Endothelial cell of umbilical vein (primary cell): ENCODE results near the gene AOC2. TPM values are rescaled to one million over a fixed set of nuclear protein-coding genes. Genes with fewer than 3 reads are reported as not detected.
"Not testable (repeated sequence)": the region's sequence is repeated elsewhere in the genome, so short reads cannot be mapped to it uniquely, and the experiment has no call there.

Source experiments
- BruUV-seq: library from RNA; stranded (reverse); fragments of 400-500 nt; replicated peaks from 2 replicates; lab custom pipeline; 2021; lab: Mats Ljungman, UMichigan
- CTCF ChIA-PET: fragments of 300-600, 350-600 bp; sonication (Branson Sonifier 250); formaldehyde crosslinking; loops from one replicate; lab custom pipeline; 2021; ENCODE audit warnings: antibody characterized with exemption, inconsistent platforms; lab: Charles Lee
- POLR2A ChIA-PET: fragments of 300-600, 350-600 bp; sonication (Branson Sonifier 250); formaldehyde crosslinking; loops from one replicate; lab custom pipeline; 2021; ENCODE audit warnings: antibody characterized with exemption, inconsistent platforms; lab: Charles Lee
- DNase-seq: peaks from one replicate; pipeline ENCODE4 v3.0.0-alpha.2; 2011; ENCODE audit warnings: low read depth, low spot score
- FAIRE-seq: peaks from 2 replicates; lab custom pipeline; 2011; peaks lifted over from hg19 to GRCh38; lab: Jason Lieb, UNC
- H2AFZ ChIP-seq: 2 replicates; pipeline ENCODE4 v1.6.0; 2012; ENCODE audit warnings: low read depth, low read length, control low read depth, inconsistent platforms
- H3K27ac ChIP-seq: 2 replicates; pipeline ENCODE4 v1.5.1; 2011; ENCODE audit warnings: low read depth, mild to moderate bottlenecking, control low read depth, low read length, moderate library complexity; ENCODE audit not compliant: insufficient read depth
- H3K27me3 ChIP-seq, 2 experiments: 2 replicates each; pipeline versions ENCODE4 v1.6.0 to v1.6.1; 2011; ENCODE audit warnings: low read length in 2 of 2, mixed read lengths in 1 of 2; ENCODE audit not compliant: control insufficient read depth in 2 of 2, insufficient read depth in 2 of 2
- H3K36me3 ChIP-seq, 2 experiments: 2 replicates in 1 of 2; 3 replicates in 1 of 2; pipeline ENCODE4 v1.5.1; 2011; ENCODE audit warnings: low read length in 2 of 2, mild to moderate bottlenecking in 1 of 2, moderate library complexity in 1 of 2; ENCODE audit not compliant: control insufficient read depth in 2 of 2, insufficient read depth in 2 of 2; ENCODE audit errors: extremely low read depth in 1 of 2
- H3K4me1 ChIP-seq: 3 replicates; pipeline ENCODE4 v1.5.1; 2011; ENCODE audit warnings: mild to moderate bottlenecking, low read length; ENCODE audit not compliant: control insufficient read depth, insufficient read depth; ENCODE audit errors: extremely low read depth
- H3K4me2 ChIP-seq: 2 replicates; pipeline ENCODE4 v1.6.1; 2011; ENCODE audit warnings: low read length, control low read depth, mixed read lengths; ENCODE audit not compliant: insufficient read depth
- H3K4me3 ChIP-seq, 3 experiments: fragments of 200-600 bp in 1 of 3; sonication (generic), shearing (Covaris generic) in 1 of 3; replicated peaks in 1 of 3; 2 replicates each; pipeline ENCODE4 v1.5.1; 2011 to 2016; ENCODE audit warnings: control low read depth in 3 of 3, low read length in 3 of 3, mild to moderate bottlenecking in 2 of 3, inconsistent platforms in 1 of 3, low read depth in 1 of 3, moderate library complexity in 1 of 3; ENCODE audit not compliant: insufficient read depth in 1 of 3
- H3K79me2 ChIP-seq: 2 replicates; pipeline ENCODE4 v1.6.0; 2012; ENCODE audit warnings: low read length, inconsistent platforms; ENCODE audit not compliant: control insufficient read depth, insufficient read depth
- H3K9ac ChIP-seq: replicated peaks from 2 replicates; pipeline ENCODE3; 2011; ENCODE audit warnings: low read length, control low read depth; ENCODE audit not compliant: insufficient read depth; ENCODE audit errors: extremely low read depth
- H3K9me1 ChIP-seq: replicated peaks from 3 replicates; pipeline ENCODE4 v1.6.0; 2011; ENCODE audit warnings: mild to moderate bottlenecking, low read length; ENCODE audit not compliant: control insufficient read depth, insufficient read depth; ENCODE audit errors: extremely low read depth
- H3K9me3 ChIP-seq: replicated peaks from 2 replicates; pipeline ENCODE4 v1.5.1; 2012; ENCODE audit warnings: low read length, inconsistent platforms; ENCODE audit not compliant: control insufficient read depth, insufficient read depth
- H4K20me1 ChIP-seq: replicated peaks from 2 replicates; pipeline ENCODE3; 2011; ENCODE audit warnings: mild to moderate bottlenecking, low read length; ENCODE audit not compliant: control insufficient read depth, insufficient read depth; ENCODE audit errors: extremely low read depth
- FOS ChIP-seq: IDR thresholded peaks from 2 replicates; pipeline ENCODE4 v1.6.1; 2011; ENCODE audit warnings: mild to moderate bottlenecking, low read length, moderate library complexity, borderline replicate concordance; ENCODE audit not compliant: insufficient read depth
- JUN ChIP-seq: IDR thresholded peaks from 2 replicates; pipeline ENCODE4 v1.6.1; 2011; ENCODE audit warnings: borderline replicate concordance, low read depth; ENCODE audit not compliant: insufficient read length, insufficient read depth
- dilution Hi-C: fragments of 300-500 bp; cut with MboI; formaldehyde crosslinking; loops from one replicate; pipeline ENCODE4 v1.15.0; 2019; ENCODE audit warnings: low sequenced_read_pairs; ENCODE audit not compliant: extremely low pct_ligation_motif_present
- intact Hi-C: fragments of 100-400 bp; cut with micrococcal nuclease; formaldehyde crosslinking; loops from one replicate; pipeline ENCODE4 v1.10.0; 2022
- polyA plus RNA-seq, 4 experiments: library from polyadenylated mRNA; depleted of rRNA in 3 of 4; stranded (reverse) in 3 of 4; unstranded in 1 of 4; fragments of >200 nt; gene quantifications; 2 replicates each; pipeline versions ENCODE4 v1.2.1 to v1.2.3, GENCODE V29; 2011 to 2012; ENCODE audit warnings: missing spikeins in 1 of 4
- total RNA-seq: library from RNA; stranded (reverse); gene quantifications from 2 replicates; pipeline ENCODE4 v1.2.3, GENCODE V29; 2021

AOC2 gene
- total and polyA plus RNA-seq, 2 donors (not counting 3 experiments of a cell fraction or from before 2014, with no cell fraction given): 0.62 to 1.9 TPM

DNA sequence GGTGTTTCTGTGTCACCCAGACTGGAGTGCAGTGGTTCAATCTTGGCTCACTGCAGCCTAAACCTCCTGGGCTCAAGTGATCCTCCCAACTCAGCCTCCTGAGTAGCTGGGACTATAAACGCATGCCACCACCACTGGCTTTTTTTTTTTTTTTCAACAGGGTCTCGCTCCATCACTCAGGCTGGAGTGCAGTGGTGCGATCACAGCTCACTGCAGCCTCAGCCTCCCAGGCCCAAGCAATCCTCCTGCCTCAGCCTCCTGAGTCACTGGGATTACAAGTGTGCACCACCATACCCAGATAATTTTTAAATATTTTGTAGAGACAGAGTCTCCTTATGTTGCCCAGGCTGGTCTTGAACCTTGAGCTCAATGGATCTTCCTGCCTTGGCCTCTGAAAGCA lies 41.4 kb downstream of the AOC2 start:
- H3K27ac ChIP-seq, POLR2A ChIA-PET, H3K4me1 ChIP-seq, H3K9me3 ChIP-seq, H3K27me3 ChIP-seq, intact Hi-C loops, H3K79me2 ChIP-seq, H3K36me3 ChIP-seq, H3K9me1 ChIP-seq, H2AFZ ChIP-seq, H3K4me3 ChIP-seq, BruUV-seq, H3K9ac ChIP-seq, H4K20me1 ChIP-seq, FAIRE-seq, H3K4me2 ChIP-seq, DNase-seq, dilution Hi-C loops: not testable (repeated sequence)
- CTCF ChIA-PET: interaction anchor here (0.9 to 1.8 kb wide), 3 partner anchors 10 to 47 kb away, joined by 3 to 4 read pairs (median 3); no protein-coding TSS in a partner anchor

DNA sequence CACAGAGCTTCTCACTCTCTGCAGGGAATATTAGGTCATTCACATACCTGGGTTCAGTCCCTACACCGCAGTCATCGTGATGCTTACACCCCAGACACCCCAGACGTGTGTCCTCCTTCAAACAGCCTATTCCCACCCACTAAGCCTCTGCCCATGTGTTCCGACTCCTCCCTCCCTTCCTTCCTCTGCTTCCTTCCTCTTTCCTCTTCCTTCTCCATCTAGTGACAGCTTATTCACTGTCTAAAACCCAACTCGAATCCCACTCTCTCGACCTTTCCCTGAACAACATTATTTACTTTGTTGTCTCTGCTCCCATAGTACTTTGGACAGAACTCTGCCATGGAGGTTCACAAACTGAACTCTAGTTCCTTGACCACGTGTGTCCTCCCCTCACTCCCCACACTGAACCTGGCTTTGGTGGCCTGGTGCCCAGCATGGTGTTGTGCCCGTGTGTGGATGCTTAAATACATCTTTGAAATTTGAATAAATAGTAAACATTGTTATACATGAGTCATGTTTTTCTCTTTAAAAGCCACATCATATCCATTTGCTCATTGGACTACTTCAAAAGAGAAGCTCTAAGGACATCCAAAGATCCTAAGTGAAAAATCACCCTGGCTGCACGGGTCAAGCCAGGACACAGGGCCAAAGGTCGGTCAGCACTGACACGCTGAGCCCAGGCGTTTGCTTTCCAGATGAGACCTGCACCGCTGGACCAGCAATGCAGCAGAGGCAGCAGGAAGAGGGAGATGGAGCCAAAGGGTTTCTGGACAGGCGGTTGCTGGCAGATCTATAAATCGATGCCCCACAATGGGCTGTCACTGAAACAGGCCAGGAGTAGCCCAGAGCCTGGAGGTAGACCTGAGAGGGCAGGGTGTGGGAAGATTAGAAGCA lies 42.1 kb downstream of the AOC2 start:
- dilution Hi-C loops: no loop called here
- Histone ChIP-seq H3K4me1 (no peaks in the 10 kb centered on the region), H3K9me3 (no peaks in the 10 kb centered on the region), H2AFZ (no peak overlapping the region), H3K9me1 (no peaks in the 10 kb centered on the region), H3K27me3 (peaks cover 0 to 2% of the 10 kb centered on the region in 2 experiments), H3K4me2 (no peak overlapping the region), H4K20me1 (no peaks in the 10 kb centered on the region), H3K27ac (no peak overlapping the region), H3K79me2 (no peaks in the 10 kb centered on the region), H3K36me3 (no peaks in the 10 kb centered on the region), H3K4me3 (no peak overlapping the region), H3K9ac (no peak overlapping the region)
- POLR2A ChIA-PET: no interaction called here
- FAIRE-seq: no peak
- DNase-seq: no peak
- no peak for TF ChIP-seq FOS
- peak; percentile 13 for TF ChIP-seq JUN
- no TSS peak for BruUV-seq
- CTCF ChIA-PET: interaction anchor here (0.9 to 1.8 kb wide), 4 partner anchors 9 to 46 kb away, joined by 3 to 4 read pairs (median 3); no protein-coding TSS in a partner anchor
- intact Hi-C loops: no loop called here
